ENCODE measurements around the gene IGFLR1. TPM values are rescaled to one million over a fixed set of nuclear protein-coding genes. Genes with fewer than 3 reads are reported as not detected.

The IGFLR1 gene
- polyA plus RNA-seq, 3 donors: 80.5 to 144 (median 119) TPM

DNA sequence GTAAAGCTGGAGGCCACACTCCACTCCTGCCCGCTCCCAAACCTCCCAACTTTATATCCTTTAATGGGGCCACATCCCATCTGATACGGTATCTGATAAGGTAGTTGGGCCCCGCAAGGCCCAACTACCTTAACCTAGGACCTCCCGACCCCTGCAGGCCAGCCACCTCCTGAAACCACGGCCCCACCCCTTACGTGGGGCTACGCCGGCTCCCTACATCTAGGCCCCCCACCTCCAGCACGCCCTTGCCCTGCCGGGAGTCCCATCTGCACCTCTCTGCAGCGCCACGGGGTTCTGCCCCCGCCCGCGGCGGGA is 2.2 kb downstream of the IGFLR1 start:
- DNase-seq: no peak
- Mint-ChIP-seq H3K27ac (peak overlapping the region in 3 of 7 donors; percentile 56 to 96 (median 70)), H3K4me1 (peaks cover 40% of the 10 kb centered on the region), H3K4me3 (peak overlapping the region; percentile 88 to 95), H3K27me3 (ENCODE audit: low read depth in 3 of 3) (no peaks in the 10 kb centered on the region), H3K36me3 (peaks cover 37 to 53% of the 10 kb centered on the region in 2 donors), H3K9me3 (no peaks in the 10 kb centered on the region)
- under 1% methylated on average over 13 of the region's 16 CpGs for WGBS (ENCODE audit: insufficient coverage)
- H4K20me1 ChIP-seq (ENCODE audit: insufficient read depth, low read length): peaks cover 45% of the 10 kb centered on the region
- H3K9me3 ChIP-seq (replicated peaks in 1 of 2; ENCODE audit: control insufficient read depth in 1 of 2, insufficient read depth in 1 of 2, low read length in 2 of 2): no peaks in the 10 kb centered on the region
- peak overlapping the region; percentile 36 to 100 (median 89) for H3K4me3 ChIP-seq (replicated peaks in 1 of 3; ENCODE audit: low read depth in 2 of 3, low read length in 3 of 3)
- peak overlapping the region; percentile 51 for H3K9ac ChIP-seq (ENCODE audit: insufficient read depth, low read length, poor library complexity, severe bottlenecking)
- H3K27me3 ChIP-seq (ENCODE audit: control insufficient read depth in 2 of 2, insufficient read depth in 2 of 2, low read length in 2 of 2): no peaks in the 10 kb centered on the region
- H2AFZ ChIP-seq (ENCODE audit: insufficient read depth, low read depth, low read length, poor library complexity, severe bottlenecking): peak overlapping the region; percentile 77
- peak overlapping the region; percentile 100 for H3K4me2 ChIP-seq (replicated peaks; ENCODE audit: extremely low read depth, low read length, poor library complexity, severe bottlenecking)
- H3K79me2 ChIP-seq (ENCODE audit: insufficient read depth, low read length): peaks cover 36% of the 10 kb centered on the region
- TF ChIP-seq, protein P1, sequence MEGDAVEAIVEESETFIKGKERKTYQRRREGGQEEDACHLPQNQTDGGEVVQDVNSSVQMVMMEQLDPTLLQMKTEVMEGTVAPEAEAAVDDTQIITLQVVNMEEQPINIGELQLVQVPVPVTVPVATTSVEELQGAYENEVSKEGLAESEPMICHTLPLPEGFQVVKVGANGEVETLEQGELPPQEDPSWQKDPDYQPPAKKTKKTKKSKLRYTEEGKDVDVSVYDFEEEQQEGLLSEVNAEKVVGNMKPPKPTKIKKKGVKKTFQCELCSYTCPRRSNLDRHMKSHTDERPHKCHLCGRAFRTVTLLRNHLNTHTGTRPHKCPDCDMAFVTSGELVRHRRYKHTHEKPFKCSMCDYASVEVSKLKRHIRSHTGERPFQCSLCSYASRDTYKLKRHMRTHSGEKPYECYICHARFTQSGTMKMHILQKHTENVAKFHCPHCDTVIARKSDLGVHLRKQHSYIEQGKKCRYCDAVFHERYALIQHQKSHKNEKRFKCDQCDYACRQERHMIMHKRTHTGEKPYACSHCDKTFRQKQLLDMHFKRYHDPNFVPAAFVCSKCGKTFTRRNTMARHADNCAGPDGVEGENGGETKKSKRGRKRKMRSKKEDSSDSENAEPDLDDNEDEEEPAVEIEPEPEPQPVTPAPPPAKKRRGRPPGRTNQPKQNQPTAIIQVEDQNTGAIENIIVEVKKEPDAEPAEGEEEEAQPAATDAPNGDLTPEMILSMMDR (IDR thresholded peaks at IDR 0.05): no peak
- H3K36me3 ChIP-seq (replicated peaks in 1 of 2; ENCODE audit: control insufficient read depth in 1 of 2, insufficient read depth in 2 of 2, low read length in 2 of 2): peaks cover 35 to 46% of the 10 kb centered on the region in 2 donors
- intact Hi-C loops (cut with micrococcal nuclease): loop anchor here (5.0 to 10.0 kb wide), 8 partner anchors 37 to 1595 kb away; partner anchors contain the start of genes ARHGAP33 (in 1 of the 2), CAPNS1 (in 1 of the 2), COX6B1 (in 1 of the 2) and ETV2 (in 1 of the 2)
- peak overlapping the region; percentile 45 to 89 for H3K27ac ChIP-seq (ENCODE audit: low read depth in 1 of 2, low read length in 2 of 2)
- H3K4me1 ChIP-seq (ENCODE audit: control insufficient read depth in 1 of 2, insufficient read depth in 2 of 2, low read length in 2 of 2): peaks cover 44 to 55% of the 10 kb centered on the region in 2 donors

GRCh38 chr19:35739275-35740107 is 2.8 kb downstream of the IGFLR1 start:
- Mint-ChIP-seq H3K9me3 (no peaks in the 10 kb centered on the region), H3K27me3 (ENCODE audit: low read depth in 3 of 3) (no peaks in the 10 kb centered on the region), H3K4me1 (peaks cover 38% of the 10 kb centered on the region), H3K36me3 (peaks cover 43 to 59% of the 10 kb centered on the region in 2 donors), H3K4me3 (no peak overlapping the region), H3K27ac (peak overlapping the region in 3 of 7 donors; percentile 14 to 70 (median 24))
- Histone ChIP-seq H3K9ac (ENCODE audit: insufficient read depth, low read length, poor library complexity, severe bottlenecking) (peak overlapping the region; percentile 51), H2AFZ (ENCODE audit: insufficient read depth, low read depth, low read length, poor library complexity, severe bottlenecking) (no peak overlapping the region), H3K79me2 (ENCODE audit: insufficient read depth, low read length) (peaks cover 35% of the 10 kb centered on the region), H3K27me3 (ENCODE audit: control insufficient read depth in 2 of 2, insufficient read depth in 2 of 2, low read length in 2 of 2) (no peaks in the 10 kb centered on the region), H3K4me1 (ENCODE audit: control insufficient read depth in 1 of 2, insufficient read depth in 2 of 2, low read length in 2 of 2) (peaks cover 42 to 52% of the 10 kb centered on the region in 2 donors), H3K36me3 (replicated peaks in 1 of 2; ENCODE audit: control insufficient read depth in 1 of 2, insufficient read depth in 2 of 2, low read length in 2 of 2) (peaks cover 39 to 51% of the 10 kb centered on the region in 2 donors), H3K4me2 (replicated peaks; ENCODE audit: extremely low read depth, low read length, poor library complexity, severe bottlenecking) (peak overlapping the region; percentile 100), H3K27ac (ENCODE audit: low read depth in 1 of 2, low read length in 2 of 2) (peak overlapping the region; percentile 45 to 89), H4K20me1 (ENCODE audit: insufficient read depth, low read length) (peaks cover 51% of the 10 kb centered on the region), H3K4me3 (replicated peaks in 1 of 3; ENCODE audit: low read depth in 2 of 3, low read length in 3 of 3) (peak overlapping the region in 2 of 3 experiments; percentile 89 to 100), H3K9me3 (replicated peaks in 1 of 2; ENCODE audit: control insufficient read depth in 1 of 2, insufficient read depth in 1 of 2, low read length in 2 of 2) (no peaks in the 10 kb centered on the region)
- WGBS (ENCODE audit: insufficient coverage): 96% methylated on average over 19 of the region's 29 CpGs
- intact Hi-C loops (cut with micrococcal nuclease): loop anchor here (5.0 to 10.0 kb wide), 8 partner anchors 38 to 1595 kb away; partner anchors contain the start of genes ARHGAP33 (in 1 of the 2), CAPNS1 (in 1 of the 2), COX6B1 (in 1 of the 2) and ETV2 (in 1 of the 2)
- TF ChIP-seq, protein P1 (IDR thresholded peaks at IDR 0.05): no peak
- no peak for DNase-seq
